ENCODE data around the gene HDHD3. TPM values are rescaled to one million over a fixed set of nuclear protein-coding genes. Genes with fewer than 3 reads are reported as not detected.

The HDHD3 gene
- polyA plus RNA-seq, 1 donor (not counting 4 experiments of a cell fraction or from before 2014, with no cell fraction given): 14.7 TPM

DNA sequence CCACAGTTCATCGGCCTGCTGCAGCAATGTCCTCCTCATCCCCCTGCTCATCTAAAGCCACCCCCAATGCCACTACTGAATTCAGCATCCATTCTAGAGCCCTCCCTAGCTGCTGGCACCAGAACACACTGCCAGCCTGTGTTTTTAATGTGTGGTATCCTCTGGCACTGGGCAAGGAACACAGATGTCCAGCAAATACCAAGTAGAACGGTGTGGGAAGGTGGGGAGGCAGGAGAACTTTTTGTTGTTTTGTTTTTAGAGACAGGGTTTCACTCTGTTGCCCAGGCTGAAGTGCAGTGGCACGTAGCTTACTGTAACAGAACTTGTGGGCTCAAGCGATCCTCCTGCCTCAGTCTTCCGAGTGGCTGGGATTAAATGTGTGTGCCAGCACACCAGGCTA, 4.7 kb downstream of the HDHD3 start:
- Histone ChIP-seq H3K9me3 (ENCODE audit: control insufficient read depth, low read depth, low read length) (no peaks in the 10 kb centered on the region), H4K20me1 (ENCODE audit: control insufficient read depth, extremely low read depth, insufficient read depth, low read length) (no peaks in the 10 kb centered on the region), H3K27ac (ENCODE audit: control insufficient read depth, insufficient read depth, low read length) (no peak overlapping the region), H3K79me2 (ENCODE audit: control insufficient read depth, insufficient read depth, low read length) (peaks cover 7% of the 10 kb centered on the region), H3K4me3 (ENCODE audit: control insufficient read depth in 2 of 3, extremely low read depth in 1 of 3, insufficient read depth in 2 of 3, low read depth in 1 of 3, low read length in 3 of 3) (no peak overlapping the region), H3K4me1 (ENCODE audit: control insufficient read depth, extremely low read depth, insufficient read depth, low read length) (peaks cover 7% of the 10 kb centered on the region), H3K4me2 (ENCODE audit: control insufficient read depth, extremely low read depth, insufficient read depth, low read depth, low read length) (no peak overlapping the region), H3K9ac (ENCODE audit: control insufficient read depth, extremely low read depth, insufficient read depth, low read length) (no peak overlapping the region), H3K27me3 (ENCODE audit: control insufficient read depth, extremely low read depth, insufficient read depth, low read length) (no peaks in the 10 kb centered on the region), H3K36me3 (ENCODE audit: control insufficient read depth in 2 of 2, extremely low read depth in 1 of 2, insufficient read depth in 2 of 2, low read length in 2 of 2) (peaks cover 14% of the 10 kb centered on the region in 2 experiments), H2AFZ (ENCODE audit: control insufficient read depth, low read length) (no peak overlapping the region), H3K9me1 (ENCODE audit: control insufficient read depth, extremely low read depth, insufficient read depth, low read length) (peaks cover 3% of the 10 kb centered on the region)
- DNase-seq (ENCODE audit: low read depth, low spot score) (no peak), FAIRE-seq (no peak)
- TF ChIP-seq, protein P1, sequence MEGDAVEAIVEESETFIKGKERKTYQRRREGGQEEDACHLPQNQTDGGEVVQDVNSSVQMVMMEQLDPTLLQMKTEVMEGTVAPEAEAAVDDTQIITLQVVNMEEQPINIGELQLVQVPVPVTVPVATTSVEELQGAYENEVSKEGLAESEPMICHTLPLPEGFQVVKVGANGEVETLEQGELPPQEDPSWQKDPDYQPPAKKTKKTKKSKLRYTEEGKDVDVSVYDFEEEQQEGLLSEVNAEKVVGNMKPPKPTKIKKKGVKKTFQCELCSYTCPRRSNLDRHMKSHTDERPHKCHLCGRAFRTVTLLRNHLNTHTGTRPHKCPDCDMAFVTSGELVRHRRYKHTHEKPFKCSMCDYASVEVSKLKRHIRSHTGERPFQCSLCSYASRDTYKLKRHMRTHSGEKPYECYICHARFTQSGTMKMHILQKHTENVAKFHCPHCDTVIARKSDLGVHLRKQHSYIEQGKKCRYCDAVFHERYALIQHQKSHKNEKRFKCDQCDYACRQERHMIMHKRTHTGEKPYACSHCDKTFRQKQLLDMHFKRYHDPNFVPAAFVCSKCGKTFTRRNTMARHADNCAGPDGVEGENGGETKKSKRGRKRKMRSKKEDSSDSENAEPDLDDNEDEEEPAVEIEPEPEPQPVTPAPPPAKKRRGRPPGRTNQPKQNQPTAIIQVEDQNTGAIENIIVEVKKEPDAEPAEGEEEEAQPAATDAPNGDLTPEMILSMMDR (optimal IDR thresholded peaks at IDR 0.05 in 1 of 3, IDR thresholded peaks at IDR 0.05 in 1 of 3, conservative IDR thresholded peaks at IDR 0.05 in 1 of 3; ENCODE audit: extremely low read depth in 1 of 3, insufficient read depth in 2 of 3, low read length in 3 of 3): no peak
- TF ChIP-seq EZH2 (IDR thresholded peaks at IDR 0.05; ENCODE audit: low read length): no peak
- dilution Hi-C loops (cut with MboI; ENCODE audit: extremely low pct_ligation_motif_present, low sequenced_read_pairs): no loop called here

GRCh38 chr9:113370806-113371325, 5.9 kb downstream of the HDHD3 start:
- Histone ChIP-seq H4K20me1 (ENCODE audit: control insufficient read depth, extremely low read depth, insufficient read depth, low read length) (no peaks in the 10 kb centered on the region), H2AFZ (ENCODE audit: control insufficient read depth, low read length) (no peak overlapping the region), H3K79me2 (ENCODE audit: control insufficient read depth, insufficient read depth, low read length) (peaks cover 7% of the 10 kb centered on the region), H3K36me3 (ENCODE audit: control insufficient read depth in 2 of 2, extremely low read depth in 1 of 2, insufficient read depth in 2 of 2, low read length in 2 of 2) (peaks cover 14% of the 10 kb centered on the region in 2 experiments), H3K9me1 (ENCODE audit: control insufficient read depth, extremely low read depth, insufficient read depth, low read length) (peaks cover 3% of the 10 kb centered on the region), H3K4me3 (ENCODE audit: control insufficient read depth in 2 of 3, extremely low read depth in 1 of 3, insufficient read depth in 2 of 3, low read depth in 1 of 3, low read length in 3 of 3) (no peak overlapping the region), H3K4me2 (ENCODE audit: control insufficient read depth, extremely low read depth, insufficient read depth, low read depth, low read length) (no peak overlapping the region), H3K4me1 (ENCODE audit: control insufficient read depth, extremely low read depth, insufficient read depth, low read length) (peaks cover 6% of the 10 kb centered on the region), H3K9me3 (ENCODE audit: control insufficient read depth, low read depth, low read length) (no peaks in the 10 kb centered on the region), H3K9ac (ENCODE audit: control insufficient read depth, extremely low read depth, insufficient read depth, low read length) (no peak overlapping the region), H3K27me3 (ENCODE audit: control insufficient read depth, extremely low read depth, insufficient read depth, low read length) (no peaks in the 10 kb centered on the region), H3K27ac (ENCODE audit: control insufficient read depth, insufficient read depth, low read length) (no peak overlapping the region)
- dilution Hi-C loops (cut with MboI; ENCODE audit: extremely low pct_ligation_motif_present, low sequenced_read_pairs): no loop called here
- TF ChIP-seq, protein P1 (optimal IDR thresholded peaks at IDR 0.05 in 1 of 3, IDR thresholded peaks at IDR 0.05 in 1 of 3, conservative IDR thresholded peaks at IDR 0.05 in 1 of 3; ENCODE audit: extremely low read depth in 1 of 3, insufficient read depth in 2 of 3, low read length in 3 of 3): no peak
- no peak for TF ChIP-seq EZH2 (IDR thresholded peaks at IDR 0.05; ENCODE audit: low read length)
- no peak for FAIRE-seq
- no peak for DNase-seq (ENCODE audit: low read depth, low spot score)
